Fibroblast of mammary gland (primary cell): ENCODE data around the gene SYCE3.

Experiments used
- DNase-seq: peaks from one replicate; pipeline ENCODE4 v3.0.0-alpha.2; 2010; ENCODE audit warnings: low read depth
- H3K4me3 ChIP-seq: 2 replicates; pipeline ENCODE4 v1.5.1; 2011; ENCODE audit warnings: low read depth, mild to moderate bottlenecking, low read length, moderate library complexity; ENCODE audit not compliant: control insufficient read depth
- CTCF ChIP-seq: conservative IDR thresholded peaks from 2 replicates; pipeline ENCODE4 v1.5.1; 2011; ENCODE audit warnings: low read depth, low read length, inconsistent platforms; ENCODE audit not compliant: control insufficient read depth, insufficient read depth

SYCE3 gene

GRCh38 chr22:50548921-50549790 lies 13.6 kb downstream of the SYCE3 start:
- TF ChIP-seq CTCF: no peak
- no peak overlapping the region for H3K4me3 ChIP-seq
- no peak for DNase-seq

GRCh38 chr22:50548040-50548920 lies 14.4 kb downstream of the SYCE3 start:
- no peak for TF ChIP-seq CTCF
- DNase-seq: no peak
- H3K4me3 ChIP-seq: no peak overlapping the region

GRCh38 chr22:50547263-50547985 lies 15.3 kb downstream of the SYCE3 start:
- no peak for TF ChIP-seq CTCF
- no peak overlapping the region for H3K4me3 ChIP-seq
- no peak for DNase-seq

GRCh38 chr22:50546326-50547262 lies 16.1 kb downstream of the SYCE3 start:
- no peak for DNase-seq
- H3K4me3 ChIP-seq: no peak overlapping the region
- TF ChIP-seq CTCF: no peak

- no peak for DNase-seq
- TF ChIP-seq CTCF: no peak
- H3K4me3 ChIP-seq: no peak within 1 kb of the TSS
Observed at GRCh38 chr22:50545522-50546325, 17.0 kb downstream of the SYCE3 start, which contains the start of gene KLHDC7B. KLHDC7B (plus strand) TSS chr22:50545899; CDS start chr22:50546244, 345 bp downstream.
